Breast epithelium (tissue), 4 donors: ENCODE results near the gene SEL1L3. TPM values are rescaled to one million over a fixed set of nuclear protein-coding genes. Genes with fewer than 3 reads are reported as not detected.

Experiments used
- DNase-seq, 2 donors: peaks; one replicate each; pipeline ENCODE4 v3.0.0-alpha.2; 2019; ENCODE audit warnings: low spot score in 2 of 2
- H3K27ac ChIP-seq, 2 donors: fragments of 200-600 bp; sonication (generic) in 1 of 2; one replicate each; pipeline ENCODE4 v1.5.1; 2016 to 2019; ENCODE audit warnings: mild to moderate bottlenecking in 1 of 2
- H3K27me3 ChIP-seq, 2 donors: fragments of 200-600 bp; sonication (generic) in 1 of 2; one replicate each; pipeline versions ENCODE4 v1.5.1 to v1.6.0; 2017 to 2019; ENCODE audit warnings: control low read depth in 1 of 2, mild to moderate bottlenecking in 1 of 2
- H3K36me3 ChIP-seq: fragments of 200-600 bp; one replicate; pipeline ENCODE4 v1.5.1; 2019
- H3K4me1 ChIP-seq, 2 donors: fragments of 200-600 bp; sonication (generic); one replicate each; pipeline ENCODE4 v1.5.1; 2016 to 2019; ENCODE audit warnings: control low read depth in 1 of 2
- H3K4me3 ChIP-seq, 3 donors: fragments of 200-600 bp; sonication (generic); 1 replicate in 2 of 3; 2 replicates in 1 of 3; pipeline ENCODE4 v1.5.1; 2016 to 2019; ENCODE audit warnings: mild to moderate bottlenecking in 3 of 3, moderate library complexity in 2 of 3
- H3K9me3 ChIP-seq, 2 donors: fragments of 200-600 bp; sonication (generic) in 1 of 2; one replicate each; pipeline ENCODE4 v1.5.1; 2016 to 2019; ENCODE audit warnings: control low read depth in 1 of 2
- CTCF ChIP-seq, 3 donors: fragments of 450-650 bp; IDR thresholded peaks; one replicate each; pipeline ENCODE4 v1.5.1; 2016 to 2017; ENCODE audit warnings: antibody characterized with exemption in 3 of 3, mild to moderate bottlenecking in 3 of 3, moderate library complexity in 3 of 3
- POLR2A ChIP-seq: fragments of 450-650 bp; IDR thresholded peaks from one replicate; pipeline ENCODE4 v1.6.1; 2016; ENCODE audit warnings: antibody characterized with exemption, mild to moderate bottlenecking, moderate library complexity
- POLR2AphosphoS5 ChIP-seq, 3 donors: sonication (generic); formaldehyde crosslinking; IDR thresholded peaks; one replicate each; pipeline ENCODE4 v1.6.1; 2017; ENCODE audit warnings: antibody characterized with exemption in 3 of 3
- intact Hi-C: fragments of 100-400 bp; cut with DNase I; formaldehyde crosslinking; loops from one replicate; pipeline ENCODE4 v1.15.1; 2023; ENCODE audit warnings: low total_unique reads
- total RNA-seq, 3 donors: library from RNA; depleted of rRNA; stranded (reverse); fragments of >200 nt; gene quantifications; one replicate each; pipeline ENCODE4 v1.1.0, GENCODE V29; 2016

The SEL1L3 gene
- total RNA-seq, 3 donors from 2014 or later, result 10.7 to 15.5 (median 14.7) TPM

DNA sequence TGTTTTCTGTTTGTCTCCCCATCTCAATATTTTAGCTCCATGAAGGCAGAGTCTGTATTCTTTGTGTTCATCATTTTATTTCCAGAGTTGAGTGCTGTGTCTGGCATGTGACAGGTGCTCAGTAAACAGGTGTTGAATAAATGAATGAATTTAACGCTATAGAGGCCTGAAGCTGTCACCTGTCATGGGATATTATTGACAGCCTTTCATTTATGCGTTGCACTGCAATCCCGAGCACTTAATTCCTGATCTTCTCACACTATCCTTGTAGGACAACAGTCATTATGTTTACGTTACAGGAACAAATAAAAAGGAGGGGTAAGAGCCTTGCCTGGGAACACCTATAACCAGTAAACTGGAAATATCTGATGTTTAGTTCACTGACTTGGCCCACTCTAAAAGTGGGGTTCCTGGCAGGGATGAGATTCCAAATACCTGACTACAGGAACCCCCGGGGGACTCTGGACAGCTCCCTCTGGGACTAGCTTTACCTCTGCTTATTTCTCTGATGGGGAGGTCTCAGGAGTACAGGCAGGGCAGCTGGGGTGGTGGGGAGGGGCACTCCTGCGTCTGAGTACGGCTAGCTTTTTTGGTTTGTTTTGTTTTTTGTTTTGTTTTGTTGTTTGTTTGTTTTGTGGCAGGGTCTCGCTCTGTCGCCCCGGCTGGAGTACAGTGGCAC lies 36.6 kb downstream of the SEL1L3 start:
- TF ChIP-seq CTCF (IDR thresholded peaks at IDR 0.05) (no peak), POLR2A (no peak), POLR2AphosphoS5 (IDR thresholded peaks at IDR 0.05) (no peak)
- Histone ChIP-seq H3K27ac (no peak overlapping the region), H3K4me3 (no peak overlapping the region), H3K4me1 (no peaks in the 10 kb centered on the region), H3K27me3 (no peaks in the 10 kb centered on the region), H3K36me3 (no peaks in the 10 kb centered on the region), H3K9me3 (no peaks in the 10 kb centered on the region)
- no peak for DNase-seq
- intact Hi-C loops, result no loop called here

- no peak overlapping the region for H3K27ac ChIP-seq
- no peaks in the 10 kb centered on the region for H3K9me3 ChIP-seq
- H3K4me1 ChIP-seq, result no peaks in the 10 kb centered on the region
- no peak for DNase-seq
- H3K36me3 ChIP-seq, result no peaks in the 10 kb centered on the region
- no peaks in the 10 kb centered on the region for H3K27me3 ChIP-seq
- no peak overlapping the region for H3K4me3 ChIP-seq
- TF ChIP-seq POLR2AphosphoS5 (IDR thresholded peaks at IDR 0.05) (no peak), POLR2A (no peak), CTCF (IDR thresholded peaks at IDR 0.05) (no peak)
- intact Hi-C loops, result no loop called here
Measured at GRCh38 chr4:25823632-25824031, 39.2 kb downstream of the SEL1L3 start.

GRCh38 chr4:25821899-25822298 lies 40.9 kb downstream of the SEL1L3 start:
- no peak for TF ChIP-seq POLR2A
- no peak for TF ChIP-seq POLR2AphosphoS5 (IDR thresholded peaks at IDR 0.05)
- no peak for TF ChIP-seq CTCF (IDR thresholded peaks at IDR 0.05)
- DNase-seq, result no peak
- H3K36me3 ChIP-seq, result no peaks in the 10 kb centered on the region
- H3K27me3 ChIP-seq, result no peaks in the 10 kb centered on the region
- H3K27ac ChIP-seq, result no peak overlapping the region
- no peaks in the 10 kb centered on the region for H3K9me3 ChIP-seq
- no peaks in the 10 kb centered on the region for H3K4me1 ChIP-seq
- intact Hi-C loops, result no loop called here
- H3K4me3 ChIP-seq, result no peak overlapping the region

DNA sequence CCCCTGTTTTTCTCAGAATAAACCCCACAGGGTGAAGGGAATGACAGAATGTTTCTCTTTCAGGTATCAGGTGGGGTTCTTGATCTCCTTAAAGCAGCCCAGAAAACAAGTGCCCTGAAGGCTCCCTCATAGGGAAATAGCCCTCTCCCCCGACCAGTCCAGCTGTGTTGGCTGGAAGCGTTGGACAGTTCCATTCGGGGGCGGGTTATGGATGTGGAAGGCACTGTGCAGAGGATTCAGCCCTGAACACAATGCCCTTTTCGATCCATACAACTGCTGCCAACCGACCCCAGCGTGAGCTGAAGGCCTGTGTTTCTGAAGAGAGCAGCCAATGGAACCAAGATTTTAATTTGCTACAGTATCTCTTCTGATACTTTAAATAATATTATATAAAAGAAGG lies 41.5 kb downstream of the SEL1L3 start:
- H3K4me3 ChIP-seq, result no peak overlapping the region
- H3K36me3 ChIP-seq, result no peaks in the 10 kb centered on the region
- no peaks in the 10 kb centered on the region for H3K4me1 ChIP-seq
- H3K9me3 ChIP-seq, result no peaks in the 10 kb centered on the region
- no peak for TF ChIP-seq POLR2A
- no peak for TF ChIP-seq POLR2AphosphoS5 (IDR thresholded peaks at IDR 0.05)
- no peak for TF ChIP-seq CTCF (IDR thresholded peaks at IDR 0.05)
- H3K27ac ChIP-seq, result no peak overlapping the region
- no peaks in the 10 kb centered on the region for H3K27me3 ChIP-seq
- no peak for DNase-seq
- intact Hi-C loops, result no loop called here

- Histone ChIP-seq H3K27me3 (no peaks in the 10 kb centered on the region), H3K4me3 (no peak overlapping the region), H3K27ac (no peak overlapping the region), H3K36me3 (no peaks in the 10 kb centered on the region), H3K9me3 (no peaks in the 10 kb centered on the region), H3K4me1 (no peaks in the 10 kb centered on the region)
- no peak for TF ChIP-seq CTCF (IDR thresholded peaks at IDR 0.05)
- no peak for TF ChIP-seq POLR2A
- TF ChIP-seq POLR2AphosphoS5 (IDR thresholded peaks at IDR 0.05), result no peak
- DNase-seq, result no peak
- intact Hi-C loops, result no loop called here
Measured at GRCh38 chr4:25818876-25819275, 43.9 kb downstream of the SEL1L3 start.
